ENCODE results near the gene HDAC9.

- no peak for TF ChIP-seq CTCF (IDR thresholded peaks at IDR 0.05)
- no peak for TF ChIP-seq POLR2A (IDR thresholded peaks at IDR 0.05)
- TF ChIP-seq POLR2AphosphoS5 (IDR thresholded peaks at IDR 0.05): no peak
- no peak for TF ChIP-seq EP300 (IDR thresholded peaks at IDR 0.05)
Observed at GRCh38 chr7:18459484-18460245, 35.9 kb upstream of the HDAC9 start.
